ENCODE results near the gene OR5H2. TPM values are rescaled to one million over a fixed set of nuclear protein-coding genes. Genes with fewer than 3 reads are reported as not detected.

OR5H2 gene
- polyA plus RNA-seq, 1 donor from 2014 or later, result not detected

- TF ChIP-seq EP300 (conservative IDR thresholded peaks at IDR 0.05; ENCODE audit: poor library complexity, severe bottlenecking), result no peak
- no peak for TF ChIP-seq CTCF (IDR thresholded peaks at IDR 0.05; ENCODE audit: poor library complexity, severe bottlenecking)
- no peak for TF ChIP-seq TAF1 (IDR thresholded peaks at IDR 0.05; ENCODE audit: low read depth)
- no peak for TF ChIP-seq EZH2 (IDR thresholded peaks at IDR 0.05; ENCODE audit: borderline replicate concordance, insufficient read depth, low read length, poor library complexity, severe bottlenecking)
- TF ChIP-seq RAD21 (conservative IDR thresholded peaks at IDR 0.05), result no peak
- no peak for TF ChIP-seq SMC3 (conservative IDR thresholded peaks at IDR 0.05; ENCODE audit: poor library complexity)
- Histone ChIP-seq H3F3A (ENCODE audit: insufficient read depth, low read length, poor library complexity, severe bottlenecking) (no peaks in the 10 kb centered on the region), H3K27ac (ENCODE audit: low read length) (no peak overlapping the region), H3K79me2 (replicated peaks; ENCODE audit: insufficient read depth, low read length) (no peaks in the 10 kb centered on the region), H3K4me2 (ENCODE audit: low read length) (no peak overlapping the region), H3K4me3 (ENCODE audit: low read length) (no peak overlapping the region), H2AFZ (ENCODE audit: low read depth, low read length) (no peak overlapping the region), H3K9me2 (ENCODE audit: insufficient read depth, low read length) (no peaks in the 10 kb centered on the region), H3K36me3 (ENCODE audit: insufficient read depth, low read length) (no peaks in the 10 kb centered on the region), H3K9ac (ENCODE audit: low read length) (no peak overlapping the region), H3K27me3 (ENCODE audit: insufficient read depth, low read depth, low read length) (no peaks in the 10 kb centered on the region), H4K20me1 (ENCODE audit: insufficient read depth) (no peaks in the 10 kb centered on the region), H3K9me3 (ENCODE audit: low read length) (no peaks in the 10 kb centered on the region)
These were observed 12.5 kb upstream of the OR5H2 start for GRCh38 chr3:98269846-98270245.

DNA sequence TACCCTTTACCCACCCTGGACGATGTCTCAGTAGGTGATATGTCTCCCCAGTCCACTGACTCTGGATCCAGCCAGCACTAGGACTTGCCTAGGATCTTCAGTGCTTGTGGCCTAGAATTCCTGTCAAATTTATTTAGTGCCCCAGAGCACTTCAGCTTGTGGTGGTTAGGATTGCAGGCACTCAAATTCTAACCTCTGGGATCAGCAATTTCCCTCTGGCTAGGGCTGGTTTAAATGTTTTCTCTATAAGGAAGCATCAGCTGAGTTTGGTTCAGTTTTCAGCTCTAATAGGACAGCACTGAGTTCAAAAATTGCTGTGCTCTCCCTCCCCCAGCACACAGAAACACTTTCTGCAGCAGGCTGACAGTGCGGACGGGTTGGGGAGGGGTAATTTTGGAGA lies 10.2 kb upstream of the OR5H2 start:
- Histone ChIP-seq H4K20me1 (ENCODE audit: insufficient read depth) (no peaks in the 10 kb centered on the region), H3K27me3 (ENCODE audit: insufficient read depth, low read depth, low read length) (no peaks in the 10 kb centered on the region), H3K36me3 (ENCODE audit: insufficient read depth, low read length) (no peaks in the 10 kb centered on the region), H3K9ac (ENCODE audit: low read length) (no peak overlapping the region), H3K79me2 (replicated peaks; ENCODE audit: insufficient read depth, low read length) (no peaks in the 10 kb centered on the region), H3K4me3 (ENCODE audit: low read length) (no peak overlapping the region), H3K9me2 (ENCODE audit: insufficient read depth, low read length) (no peaks in the 10 kb centered on the region), H3K4me2 (ENCODE audit: low read length) (no peak overlapping the region), H3K27ac (ENCODE audit: low read length) (no peak overlapping the region), H2AFZ (ENCODE audit: low read depth, low read length) (no peak overlapping the region), H3K9me3 (ENCODE audit: low read length) (no peaks in the 10 kb centered on the region), H3F3A (ENCODE audit: insufficient read depth, low read length, poor library complexity, severe bottlenecking) (no peaks in the 10 kb centered on the region)
- TF ChIP-seq EZH2 (IDR thresholded peaks at IDR 0.05; ENCODE audit: borderline replicate concordance, insufficient read depth, low read length, poor library complexity, severe bottlenecking), result no peak
- no peak for TF ChIP-seq POLR2AphosphoS5 (IDR thresholded peaks at IDR 0.05)
- TF ChIP-seq, protein P1, sequence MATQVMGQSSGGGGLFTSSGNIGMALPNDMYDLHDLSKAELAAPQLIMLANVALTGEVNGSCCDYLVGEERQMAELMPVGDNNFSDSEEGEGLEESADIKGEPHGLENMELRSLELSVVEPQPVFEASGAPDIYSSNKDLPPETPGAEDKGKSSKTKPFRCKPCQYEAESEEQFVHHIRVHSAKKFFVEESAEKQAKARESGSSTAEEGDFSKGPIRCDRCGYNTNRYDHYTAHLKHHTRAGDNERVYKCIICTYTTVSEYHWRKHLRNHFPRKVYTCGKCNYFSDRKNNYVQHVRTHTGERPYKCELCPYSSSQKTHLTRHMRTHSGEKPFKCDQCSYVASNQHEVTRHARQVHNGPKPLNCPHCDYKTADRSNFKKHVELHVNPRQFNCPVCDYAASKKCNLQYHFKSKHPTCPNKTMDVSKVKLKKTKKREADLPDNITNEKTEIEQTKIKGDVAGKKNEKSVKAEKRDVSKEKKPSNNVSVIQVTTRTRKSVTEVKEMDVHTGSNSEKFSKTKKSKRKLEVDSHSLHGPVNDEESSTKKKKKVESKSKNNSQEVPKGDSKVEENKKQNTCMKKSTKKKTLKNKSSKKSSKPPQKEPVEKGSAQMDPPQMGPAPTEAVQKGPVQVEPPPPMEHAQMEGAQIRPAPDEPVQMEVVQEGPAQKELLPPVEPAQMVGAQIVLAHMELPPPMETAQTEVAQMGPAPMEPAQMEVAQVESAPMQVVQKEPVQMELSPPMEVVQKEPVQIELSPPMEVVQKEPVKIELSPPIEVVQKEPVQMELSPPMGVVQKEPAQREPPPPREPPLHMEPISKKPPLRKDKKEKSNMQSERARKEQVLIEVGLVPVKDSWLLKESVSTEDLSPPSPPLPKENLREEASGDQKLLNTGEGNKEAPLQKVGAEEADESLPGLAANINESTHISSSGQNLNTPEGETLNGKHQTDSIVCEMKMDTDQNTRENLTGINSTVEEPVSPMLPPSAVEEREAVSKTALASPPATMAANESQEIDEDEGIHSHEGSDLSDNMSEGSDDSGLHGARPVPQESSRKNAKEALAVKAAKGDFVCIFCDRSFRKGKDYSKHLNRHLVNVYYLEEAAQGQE (IDR thresholded peaks at IDR 0.05; ENCODE audit: borderline replicate concordance), result no peak
- TF ChIP-seq CTCF (IDR thresholded peaks at IDR 0.05; ENCODE audit: poor library complexity, severe bottlenecking), result no peak
- no peak for TF ChIP-seq MXI1 (conservative IDR thresholded peaks at IDR 0.05; ENCODE audit: poor library complexity, severe bottlenecking)
- TF ChIP-seq EP300 (conservative IDR thresholded peaks at IDR 0.05; ENCODE audit: poor library complexity, severe bottlenecking), result no peak
